SK-N-SH (cell line): ENCODE data around the gene FPR2. TPM values are rescaled to one million over a fixed set of nuclear protein-coding genes. Genes with fewer than 3 reads are reported as not detected.

Experiments
- CTCF ChIA-PET: fragments of 300-600, 350-600 bp; formaldehyde crosslinking; extraction: SDS; loops from one replicate; lab custom pipeline; 2021; lab: Yijun Ruan, JAX
- POLR2A ChIA-PET: fragments of 350-600 bp; sonication (Branson Sonifier 250); formaldehyde crosslinking; extraction: SDS; loops from one replicate; lab custom pipeline; 2020; ENCODE audit warnings: antibody characterized with exemption, inconsistent platforms; lab: Yijun Ruan, JAX
- DNase-seq: peaks from one replicate; pipeline ENCODE4 v3.0.0; 2012
- H2AFZ ChIP-seq: fragments of 200-600 bp; sonication (generic); 2 replicates; pipeline ENCODE4 v1.8.1; 2016; ENCODE audit warnings: antibody characterized with exemption, mild to moderate bottlenecking, low read depth
- H3F3A ChIP-seq: fragments of 200-600 bp; sonication (generic); replicated peaks from 2 replicates; pipeline ENCODE3; 2016; ENCODE audit warnings: antibody characterized with exemption, mild to moderate bottlenecking; ENCODE audit not compliant: insufficient read depth
- H3K27ac ChIP-seq, 2 experiments: fragments of 200-500 bp in 1 of 2; fragments of 200-600 bp in 1 of 2; sonication (Bioruptor generic) in 1 of 2; sonication (generic), shearing (Covaris generic) in 1 of 2; 2 replicates each; pipeline versions ENCODE4 v1.5.1 to v1.6.1; 2014 to 2016; ENCODE audit warnings: low read depth in 2 of 2, inconsistent platforms in 1 of 2, low read length in 1 of 2, mild to moderate bottlenecking in 1 of 2, mixed read lengths in 1 of 2
- H3K27me3 ChIP-seq: fragments of 200-600 bp; sonication (generic), shearing (Covaris generic); 2 replicates; pipeline ENCODE4 v1.6.1; 2016; ENCODE audit warnings: mixed run types; ENCODE audit not compliant: insufficient read depth
- H3K36me3 ChIP-seq, 2 experiments: fragments of 200-500 bp in 1 of 2; fragments of 200-600 bp in 1 of 2; sonication (Bioruptor generic) in 1 of 2; sonication (generic) in 1 of 2; replicated peaks in 1 of 2; 2 replicates each; pipeline versions ENCODE3 to v1.5.1; 2014 to 2016; ENCODE audit warnings: low read length in 1 of 2, mild to moderate bottlenecking in 1 of 2; ENCODE audit not compliant: insufficient read depth in 2 of 2, control insufficient read depth in 1 of 2
- H3K4me1 ChIP-seq, 2 experiments: fragments of 200-500 bp in 1 of 2; fragments of 200-600 bp in 1 of 2; sonication (Bioruptor generic) in 1 of 2; sonication (generic), shearing (Covaris generic) in 1 of 2; 2 replicates each; pipeline versions ENCODE4 v1.5.1 to v1.6.1; 2014 to 2016; ENCODE audit warnings: low read depth in 1 of 2, low read length in 1 of 2, mixed run types in 1 of 2; ENCODE audit not compliant: insufficient read depth in 2 of 2, control insufficient read depth in 1 of 2
- H3K4me2 ChIP-seq: fragments of 200-600 bp; sonication (generic), shearing (Covaris generic); 2 replicates; pipeline ENCODE4 v1.6.1; 2017; ENCODE audit warnings: mixed run types
- H3K4me3 ChIP-seq, 2 experiments: fragments of 200-500 bp in 1 of 2; fragments of 200-600 bp in 1 of 2; sonication (Bioruptor generic) in 1 of 2; sonication (generic), shearing (Covaris generic) in 1 of 2; 2 replicates each; pipeline versions ENCODE4 v1.5.1 to v1.8.1; 2014 to 2016; ENCODE audit warnings: low read depth in 2 of 2, inconsistent platforms in 1 of 2, low read length in 1 of 2, mild to moderate bottlenecking in 1 of 2, mixed read lengths in 1 of 2, moderate library complexity in 1 of 2
- H3K79me2 ChIP-seq: fragments of 200-600 bp; sonication (generic); 2 replicates; pipeline ENCODE4 v1.8.1; 2017; ENCODE audit warnings: mild to moderate bottlenecking; ENCODE audit not compliant: insufficient read depth
- H3K9ac ChIP-seq: fragments of 200-600 bp; sonication (generic); 2 replicates; pipeline ENCODE4 v1.6.1; 2017; ENCODE audit warnings: mixed run types
- H3K9me2 ChIP-seq: fragments of 200-600 bp; sonication (generic); 2 replicates; pipeline ENCODE4 v1.6.1; 2017; ENCODE audit warnings: mixed run types
- H3K9me3 ChIP-seq: fragments of 200-600 bp; sonication (generic); 2 replicates; pipeline ENCODE4 v1.6.1; 2017; ENCODE audit warnings: mixed run types, mild to moderate bottlenecking, moderate library complexity
- H4K20me1 ChIP-seq: fragments of 200-600 bp; sonication (generic); 2 replicates; pipeline ENCODE4 v1.6.1; 2017; ENCODE audit warnings: mild to moderate bottlenecking, mixed run types; ENCODE audit not compliant: insufficient read depth
- ELF1 ChIP-seq: IDR thresholded peaks from 2 replicates; pipeline ENCODE4 v1.4.0; 2012
- EP300 ChIP-seq, 2 experiments: IDR thresholded peaks; 2 replicates each; pipeline versions ENCODE4 v1.4.0 to v1.6.1; 2012; ENCODE audit warnings: borderline replicate concordance in 1 of 2, low read depth in 1 of 2, low read length in 1 of 2
- EZH2phosphoT487 ChIP-seq: fragments of 200-600 bp; sonication (generic); IDR thresholded peaks from 2 replicates; pipeline ENCODE4 v1.6.1; 2017; ENCODE audit warnings: low read depth, mixed run types, mild to moderate bottlenecking, antibody characterized with exemption, moderate library complexity, borderline replicate concordance
- FOSL2 ChIP-seq: IDR thresholded peaks from 2 replicates; pipeline ENCODE4 v1.4.0; 2012; ENCODE audit warnings: low read depth, mild to moderate bottlenecking, moderate library complexity, borderline replicate concordance
- FOXJ3 ChIP-seq: sonication (generic); formaldehyde crosslinking; IDR thresholded peaks from 2 replicates; pipeline ENCODE4 v1.5.1; 2020; ENCODE audit warnings: mild to moderate bottlenecking, missing genetic modification reagents
- JUND ChIP-seq: IDR thresholded peaks from 2 replicates; pipeline ENCODE4 v1.4.0; 2012
- MEF2A ChIP-seq: IDR thresholded peaks from 2 replicates; pipeline ENCODE4 v1.4.0; 2012; ENCODE audit warnings: low read depth, borderline replicate concordance
- MXI1 ChIP-seq: IDR thresholded peaks from 2 replicates; pipeline ENCODE4 v1.6.1; 2012; ENCODE audit warnings: mild to moderate bottlenecking, low read depth, low read length, improper control_type of control experiment
- NFIC ChIP-seq: IDR thresholded peaks from 2 replicates; pipeline ENCODE4 v1.4.0; 2012; ENCODE audit warnings: borderline replicate concordance
- RAD21 ChIP-seq: IDR thresholded peaks from 2 replicates; pipeline ENCODE4 v1.6.1; 2012; ENCODE audit warnings: mild to moderate bottlenecking, low read length
- RCOR1 ChIP-seq: fragments of 150-350 bp; IDR thresholded peaks from 2 replicates; pipeline ENCODE4 v1.6.1; 2017; ENCODE audit warnings: antibody characterized with exemption, low read length
- RFX5 ChIP-seq: IDR thresholded peaks from 2 replicates; pipeline ENCODE4 v1.6.1; 2012; ENCODE audit warnings: mild to moderate bottlenecking, improper control_type of control experiment, low read length
- TAF1 ChIP-seq: IDR thresholded peaks from 2 replicates; pipeline ENCODE4 v1.6.1; 2012; ENCODE audit warnings: low read depth, mild to moderate bottlenecking, low read length, moderate library complexity, borderline replicate concordance
- TCF12 ChIP-seq: IDR thresholded peaks from 2 replicates; pipeline ENCODE4 v1.4.0; 2012
- USF2 ChIP-seq: fragments of 150-350 bp; IDR thresholded peaks from 2 replicates; pipeline ENCODE4 v1.6.1; 2017; ENCODE audit warnings: antibody characterized with exemption, low read length, low read depth, borderline replicate concordance
- ZBTB33 ChIP-seq: IDR thresholded peaks from 2 replicates; pipeline ENCODE4 v1.4.0; 2012; ENCODE audit warnings: low read depth, borderline replicate concordance
- WGBS: methylation state at CpG from one replicate; pipeline ENCODE4 v1.1.6; 2017; ENCODE audit warnings: low lambda C conversion rate; 5-methylcytosine and 5-hydroxymethylcytosine counted together
- polyA plus RNA-seq, 3 experiments: library from polyadenylated mRNA; depleted of rRNA; stranded (reverse); fragments of >200 nt; gene quantifications; 2 replicates each; pipeline ENCODE4 v1.2.3, GENCODE V29; 2012

Gene FPR2
- not detected in 2 replicates for polyA plus RNA-seq (2012; rRNA removed)
- not detected in 2 replicates for polyA plus RNA-seq (2012; cell fraction: cytosol; rRNA removed)
- not detected in 2 replicates for polyA plus RNA-seq (2012; cell fraction: nucleus; rRNA removed)

GRCh38 chr19:51760697-51761356 is at the start of gene FPR2:
TSS of gene FPR2 (plus strand) at chr19:51761180. CDS start at chr19:51768659, 7,479 bp downstream.
- Histone ChIP-seq H3K79me2 (no peaks in the 10 kb centered on the region), H3K4me3 (no peak within 1 kb of the TSS), H4K20me1 (no peaks in the 10 kb centered on the region), H3K36me3 (no peaks in the 10 kb centered on the region), H3K4me1 (no peaks in the 10 kb centered on the region), H3K4me2 (no peak within 1 kb of the TSS), H3K9ac (no peak within 1 kb of the TSS), H3K9me3 (no peaks in the 10 kb centered on the region), H3K27ac (no peak within 1 kb of the TSS), H2AFZ (no peak within 1 kb of the TSS), H3K27me3 (peaks cover 63% of the 10 kb centered on the region; the same call in 1 of the 2 replicates), H3F3A (no peaks in the 10 kb centered on the region), H3K9me2 (no peaks in the 10 kb centered on the region)
- WGBS, result 13% methylated on average over 8 of the region's 8 CpGs
- TF ChIP-seq TAF1 (no peak), EP300 (IDR thresholded peaks at IDR 0.05; ENCODE audit: borderline replicate concordance in 1 of 2, low read depth in 1 of 2, low read length in 1 of 2) (no peak), RAD21 (no peak), USF2 (no peak), JUND (no peak), ZBTB33 (no peak), RFX5 (no peak), MEF2A (no peak), ELF1 (no peak), MXI1 (no peak), TCF12 (no peak), EZH2phosphoT487 (no peak), NFIC (no peak), FOSL2 (no peak), RCOR1 (no peak), FOXJ3 (CRISPR knock-in tag) (no peak)
- no peak for DNase-seq
- POLR2A ChIA-PET, result no interaction called here
- CTCF ChIA-PET, result interaction anchor here (3.5 kb wide), 1 partner anchor 17 kb away, joined by 12 read pairs; no protein-coding TSS in a partner anchor

GRCh38 chr19:51711702-51712101 is 49.3 kb upstream of the FPR2 start:
- no peaks in the 10 kb centered on the region for H4K20me1 ChIP-seq
- no peaks in the 10 kb centered on the region for H3K4me1 ChIP-seq
- no peak for DNase-seq
- H3F3A ChIP-seq, result peaks cover 38% of the 10 kb centered on the region
- no peak overlapping the region for H3K4me3 ChIP-seq
- 56% methylated on average over 1 of the region's 1 CpG for WGBS
- H3K36me3 ChIP-seq, result peaks cover 2 to 19% of the 10 kb centered on the region in 2 experiments
- no peak overlapping the region for H3K9ac ChIP-seq
- H3K27me3 ChIP-seq, result peaks cover 3% of the 10 kb centered on the region; the same call in 1 of the 2 replicates
- H3K9me3 ChIP-seq, result no peaks in the 10 kb centered on the region
- CTCF ChIA-PET, result interaction anchor here (1.3 kb wide), 1 partner anchor 8 kb away, joined by 5 read pairs; no protein-coding TSS in a partner anchor
- H3K27ac ChIP-seq, result no peak overlapping the region
- TF ChIP-seq RCOR1 (no peak), MXI1 (no peak), RFX5 (no peak), RAD21 (no peak)
- no peak overlapping the region for H2AFZ ChIP-seq
- POLR2A ChIA-PET, result no interaction called here
- no peaks in the 10 kb centered on the region for H3K9me2 ChIP-seq
- no peaks in the 10 kb centered on the region for H3K79me2 ChIP-seq
- no peak overlapping the region for H3K4me2 ChIP-seq
